HCT116 (cell line): ENCODE measurements around the gene ADARB1. TPM values are rescaled to one million over a fixed set of nuclear protein-coding genes. Genes with fewer than 3 reads are reported as not detected.

ENCODE experiments used
- ATAC-seq: fragments of 200-7000 bp; cut with Tn5 transposase; 2 replicates; pipeline ENCODE4 v1.9.1; 2020; ENCODE audit warnings: mild to moderate bottlenecking, moderate library complexity
- BruUV-seq: library from RNA; stranded (reverse); fragments of 400-500 nt; replicated peaks from 2 replicates; lab custom pipeline; 2021; lab: Mats Ljungman, UMichigan
- CTCF ChIA-PET: fragments of 300-600 bp; sonication (Branson Sonifier 250); formaldehyde crosslinking; loops from one replicate; lab custom pipeline; 2021; ENCODE audit warnings: antibody characterized with exemption; lab: Charles Lee
- POLR2A ChIA-PET: fragments of 300-600, 350-600 bp; sonication (Branson Sonifier 250); formaldehyde crosslinking; loops from one replicate; lab custom pipeline; 2021; ENCODE audit warnings: antibody characterized with exemption; lab: Charles Lee
- RAD21 ChIA-PET, 2 experiments: fragments of 300-600 bp; sonication (Branson Sonifier 250); formaldehyde crosslinking; loops; one replicate each; lab custom pipeline; 2023; ENCODE audit warnings: low total read pairs in 2 of 2; ENCODE audit not compliant: uncharacterized antibody in 2 of 2, unreplicated experiment in 2 of 2, low non-redundant PET in 1 of 2; lab: Charles Lee
- DNase-seq: peaks from one replicate; pipeline ENCODE4 v3.0.0-alpha.2; 2010; ENCODE audit warnings: low read depth, low spot score
- H2AFZ ChIP-seq: fragments of 200-600 bp; shearing (Covaris generic), sonication (generic); 2 replicates; pipeline ENCODE4 v1.6.1; 2017; ENCODE audit warnings: low read depth, mixed run types, mixed read lengths, antibody characterized with exemption, low read length; ENCODE audit not compliant: poor library complexity, severe bottlenecking
- H3K27ac ChIP-seq: 2 replicates; pipeline ENCODE4 v1.5.1; 2012; ENCODE audit warnings: low read depth, low read length
- H3K27me3 ChIP-seq: fragments of 200-600 bp; sonication (generic); 2 replicates; pipeline ENCODE4 v1.6.1; 2016; ENCODE audit warnings: mixed run types, low read length, mixed read lengths; ENCODE audit not compliant: insufficient read depth
- H3K36me3 ChIP-seq, 2 experiments: fragments of 200-500 bp in 1 of 2; fragments of 200-600 bp in 1 of 2; sonication (Bioruptor generic) in 1 of 2; sonication (generic) in 1 of 2; 2 replicates each; pipeline versions ENCODE4 v1.5.1 to v1.6.1; 2014 to 2016; ENCODE audit warnings: low read length in 2 of 2, inconsistent platforms in 1 of 2, mixed read lengths in 1 of 2, mixed run types in 1 of 2; ENCODE audit not compliant: insufficient read depth in 2 of 2, control insufficient read depth in 1 of 2
- H3K4me1 ChIP-seq, 2 experiments: fragments of 200-600 bp in 1 of 2; sonication (generic) in 1 of 2; 2 replicates each; pipeline versions ENCODE4 v1.5.1 to v1.6.1; 2012 to 2017; ENCODE audit warnings: low read length in 2 of 2, inconsistent platforms in 1 of 2, mild to moderate bottlenecking in 1 of 2, mixed read lengths in 1 of 2, mixed run types in 1 of 2, moderate library complexity in 1 of 2; ENCODE audit not compliant: insufficient read depth in 2 of 2, control insufficient read depth in 1 of 2
- H3K4me2 ChIP-seq: fragments of 200-600 bp; sonication (generic); 2 replicates; pipeline ENCODE4 v1.6.1; 2017; ENCODE audit warnings: mixed run types, low read length, mixed read lengths
- H3K4me3 ChIP-seq, 2 experiments: fragments of 200-600 bp in 1 of 2; sonication (generic) in 1 of 2; replicated peaks in 1 of 2; 2 replicates each; pipeline ENCODE4 v1.5.1; 2011 to 2016; ENCODE audit warnings: low read length in 2 of 2, control low read depth in 1 of 2, low read depth in 1 of 2, mild to moderate bottlenecking in 1 of 2, mixed read lengths in 1 of 2, mixed run types in 1 of 2
- H3K79me2 ChIP-seq: fragments of 200-600 bp; sonication (generic); 2 replicates; pipeline ENCODE4 v1.6.1; 2017; ENCODE audit warnings: mild to moderate bottlenecking, mixed run types, low read length, moderate library complexity, mixed read lengths; ENCODE audit not compliant: insufficient read depth
- H3K9ac ChIP-seq: fragments of 200-600 bp; sonication (generic); 2 replicates; pipeline ENCODE4 v1.6.1; 2016; ENCODE audit warnings: low read length, mixed read lengths
- H3K9me2 ChIP-seq: fragments of 200-600 bp; sonication (generic), shearing (Covaris generic); 2 replicates; pipeline ENCODE4 v1.6.1; 2017; ENCODE audit warnings: mixed run types, mild to moderate bottlenecking, moderate library complexity; ENCODE audit not compliant: insufficient read depth
- H3K9me3 ChIP-seq, 2 experiments: fragments of 200-500 bp in 1 of 2; fragments of 200-600 bp in 1 of 2; sonication (Bioruptor generic) in 1 of 2; sonication (generic) in 1 of 2; 2 replicates each; pipeline ENCODE4 v1.6.1; 2014 to 2017; ENCODE audit warnings: low read length in 2 of 2, mixed read lengths in 2 of 2, inconsistent platforms in 1 of 2, low read depth in 1 of 2, mild to moderate bottlenecking in 1 of 2, mixed run types in 1 of 2, moderate library complexity in 1 of 2; ENCODE audit not compliant: control insufficient read depth in 1 of 2, insufficient read depth in 1 of 2
- H4K20me1 ChIP-seq: fragments of 200-600 bp; sonication (generic), shearing (Covaris generic); 2 replicates; pipeline ENCODE4 v1.6.1; 2017; ENCODE audit warnings: mixed run types, mild to moderate bottlenecking, moderate library complexity; ENCODE audit not compliant: insufficient read depth
- ATF3 ChIP-seq: IDR thresholded peaks from 2 replicates; pipeline ENCODE4 v1.6.1; 2012
- CTCF ChIP-seq, 3 experiments: fragments of 200-600 bp in 1 of 3; sonication (generic) in 1 of 3; IDR thresholded peaks in 2 of 3; conservative IDR thresholded peaks in 1 of 3; 2 replicates each; pipeline ENCODE4 v1.5.1; 2012 to 2017; ENCODE audit warnings: low read depth in 2 of 3, low read length in 2 of 3, antibody characterized with exemption in 1 of 3, borderline replicate concordance in 1 of 3, control low read depth in 1 of 3, mild to moderate bottlenecking in 1 of 3, mixed read lengths in 1 of 3, mixed run types in 1 of 3, moderate library complexity in 1 of 3; ENCODE audit not compliant: insufficient read depth in 1 of 3
- EZH2 ChIP-seq: fragments of 200-600 bp; sonication (generic); IDR thresholded peaks from 2 replicates; pipeline ENCODE4 v1.6.1; 2017; ENCODE audit warnings: antibody characterized with exemption, mixed run types
- EZH2phosphoT487 ChIP-seq: fragments of 200-600 bp; IDR thresholded peaks from 2 replicates; pipeline ENCODE4 v1.6.1; 2018; ENCODE audit warnings: antibody characterized with exemption, borderline replicate concordance
- JUND ChIP-seq: IDR thresholded peaks from 2 replicates; pipeline ENCODE4 v1.6.1; 2012
- SRF ChIP-seq: IDR thresholded peaks from 2 replicates; pipeline ENCODE4 v1.6.1; 2012; ENCODE audit warnings: low read depth
- ZFX ChIP-seq: fragments of 450-650 bp; IDR thresholded peaks from 2 replicates; pipeline ENCODE4 v1.6.1; 2017
- ZNF274 ChIP-seq: fragments of 200-500 bp; sonication (Bioruptor generic); IDR thresholded peaks from 2 replicates; pipeline ENCODE4 v1.6.1; 2014; ENCODE audit warnings: mild to moderate bottlenecking, low read depth, low read length, inconsistent platforms
- intact Hi-C: fragments of 100-400 bp; cut with micrococcal nuclease; formaldehyde crosslinking; loops from 2 replicates; pipeline ENCODE4 v1.10.0; 2022
- total RNA-seq: library from RNA; stranded (reverse); gene quantifications from one replicate; pipeline ENCODE4 v1.2.1, GENCODE V29; 2021; ENCODE audit not compliant: unreplicated experiment
- TF ChIP-seq, protein P1 (sequence below): IDR thresholded peaks from 2 replicates; pipeline ENCODE4 v1.6.1; 2011; ENCODE audit warnings: mild to moderate bottlenecking, low read length, moderate library complexity; ENCODE audit not compliant: insufficient replicate concordance; ENCODE audit errors: extremely low read depth
- TF ChIP-seq, protein P2 (sequence below): IDR thresholded peaks from 2 replicates; pipeline ENCODE4 v1.6.1; 2012
- TF ChIP-seq, protein P3 (sequence below): IDR thresholded peaks from 2 replicates; pipeline ENCODE4 v1.6.1; 2012; ENCODE audit warnings: low read depth

Gene ADARB1
- total RNA-seq, 1 experiment from 2014 or later = 13.5 TPM

DNA sequence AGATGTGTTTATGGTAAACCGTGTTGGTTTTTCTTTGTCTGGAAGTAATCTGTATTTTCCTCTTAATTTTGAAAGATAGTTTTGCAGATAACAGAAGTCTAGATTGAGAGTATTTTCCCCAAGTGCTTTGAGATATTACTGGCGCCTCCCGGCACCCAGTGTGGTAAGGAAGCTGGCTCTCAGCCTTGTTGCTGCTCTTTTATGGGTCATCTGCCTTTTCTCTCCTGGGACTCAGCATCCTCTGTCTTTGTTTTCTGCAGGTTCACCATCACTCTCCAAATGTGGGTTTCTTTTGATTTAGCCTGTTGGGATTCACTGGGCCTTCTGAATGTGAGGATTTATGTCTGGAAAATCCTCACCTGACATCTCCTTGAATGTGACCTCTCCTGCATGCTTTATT lies 175.9 kb downstream of the ADARB1 start:
- ChIA-PET POLR2A (no interaction called here), CTCF (no interaction called here), RAD21 (no interaction called here)
- Histone ChIP-seq H3K4me3 (no peak overlapping the region), H3K27me3 (no peaks in the 10 kb centered on the region), H2AFZ (no peak overlapping the region), H3K9ac (no peak overlapping the region), H3K9me2 (no peaks in the 10 kb centered on the region), H3K79me2 (no peaks in the 10 kb centered on the region), H4K20me1 (no peaks in the 10 kb centered on the region), H3K27ac (no peak overlapping the region), H3K9me3 (no peaks in the 10 kb centered on the region), H3K4me2 (no peak overlapping the region), H3K4me1 (peaks cover 4 to 12% of the 10 kb centered on the region in 2 experiments; a peak in 2 of 4 replicates), H3K36me3 (no peaks in the 10 kb centered on the region)
- no TSS peak for BruUV-seq
- no peak for TF ChIP-seq JUND
- TF ChIP-seq ZFX = no peak
- TF ChIP-seq, protein P1, sequence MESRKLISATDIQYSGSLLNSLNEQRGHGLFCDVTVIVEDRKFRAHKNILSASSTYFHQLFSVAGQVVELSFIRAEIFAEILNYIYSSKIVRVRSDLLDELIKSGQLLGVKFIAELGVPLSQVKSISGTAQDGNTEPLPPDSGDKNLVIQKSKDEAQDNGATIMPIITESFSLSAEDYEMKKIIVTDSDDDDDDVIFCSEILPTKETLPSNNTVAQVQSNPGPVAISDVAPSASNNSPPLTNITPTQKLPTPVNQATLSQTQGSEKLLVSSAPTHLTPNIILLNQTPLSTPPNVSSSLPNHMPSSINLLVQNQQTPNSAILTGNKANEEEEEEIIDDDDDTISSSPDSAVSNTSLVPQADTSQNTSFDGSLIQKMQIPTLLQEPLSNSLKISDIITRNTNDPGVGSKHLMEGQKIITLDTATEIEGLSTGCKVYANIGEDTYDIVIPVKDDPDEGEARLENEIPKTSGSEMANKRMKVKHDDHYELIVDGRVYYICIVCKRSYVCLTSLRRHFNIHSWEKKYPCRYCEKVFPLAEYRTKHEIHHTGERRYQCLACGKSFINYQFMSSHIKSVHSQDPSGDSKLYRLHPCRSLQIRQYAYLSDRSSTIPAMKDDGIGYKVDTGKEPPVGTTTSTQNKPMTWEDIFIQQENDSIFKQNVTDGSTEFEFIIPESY = no peak
- TF ChIP-seq, protein P2, sequence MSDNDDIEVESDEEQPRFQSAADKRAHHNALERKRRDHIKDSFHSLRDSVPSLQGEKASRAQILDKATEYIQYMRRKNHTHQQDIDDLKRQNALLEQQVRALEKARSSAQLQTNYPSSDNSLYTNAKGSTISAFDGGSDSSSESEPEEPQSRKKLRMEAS = no peak
- no peak for TF ChIP-seq EZH2phosphoT487
- TF ChIP-seq CTCF (IDR thresholded peaks at IDR 0.05 in 2 of 3, conservative IDR thresholded peaks at IDR 0.05 in 1 of 3; ENCODE audit: borderline replicate concordance in 1 of 3, insufficient read depth in 1 of 3, low read depth in 2 of 3, low read length in 2 of 3) = no peak
- no peak for TF ChIP-seq EZH2
- no peak for TF ChIP-seq ZNF274
- no peak for TF ChIP-seq ATF3
- TF ChIP-seq, protein P3, sequence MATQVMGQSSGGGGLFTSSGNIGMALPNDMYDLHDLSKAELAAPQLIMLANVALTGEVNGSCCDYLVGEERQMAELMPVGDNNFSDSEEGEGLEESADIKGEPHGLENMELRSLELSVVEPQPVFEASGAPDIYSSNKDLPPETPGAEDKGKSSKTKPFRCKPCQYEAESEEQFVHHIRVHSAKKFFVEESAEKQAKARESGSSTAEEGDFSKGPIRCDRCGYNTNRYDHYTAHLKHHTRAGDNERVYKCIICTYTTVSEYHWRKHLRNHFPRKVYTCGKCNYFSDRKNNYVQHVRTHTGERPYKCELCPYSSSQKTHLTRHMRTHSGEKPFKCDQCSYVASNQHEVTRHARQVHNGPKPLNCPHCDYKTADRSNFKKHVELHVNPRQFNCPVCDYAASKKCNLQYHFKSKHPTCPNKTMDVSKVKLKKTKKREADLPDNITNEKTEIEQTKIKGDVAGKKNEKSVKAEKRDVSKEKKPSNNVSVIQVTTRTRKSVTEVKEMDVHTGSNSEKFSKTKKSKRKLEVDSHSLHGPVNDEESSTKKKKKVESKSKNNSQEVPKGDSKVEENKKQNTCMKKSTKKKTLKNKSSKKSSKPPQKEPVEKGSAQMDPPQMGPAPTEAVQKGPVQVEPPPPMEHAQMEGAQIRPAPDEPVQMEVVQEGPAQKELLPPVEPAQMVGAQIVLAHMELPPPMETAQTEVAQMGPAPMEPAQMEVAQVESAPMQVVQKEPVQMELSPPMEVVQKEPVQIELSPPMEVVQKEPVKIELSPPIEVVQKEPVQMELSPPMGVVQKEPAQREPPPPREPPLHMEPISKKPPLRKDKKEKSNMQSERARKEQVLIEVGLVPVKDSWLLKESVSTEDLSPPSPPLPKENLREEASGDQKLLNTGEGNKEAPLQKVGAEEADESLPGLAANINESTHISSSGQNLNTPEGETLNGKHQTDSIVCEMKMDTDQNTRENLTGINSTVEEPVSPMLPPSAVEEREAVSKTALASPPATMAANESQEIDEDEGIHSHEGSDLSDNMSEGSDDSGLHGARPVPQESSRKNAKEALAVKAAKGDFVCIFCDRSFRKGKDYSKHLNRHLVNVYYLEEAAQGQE = no peak
- no peak for TF ChIP-seq SRF
- no peak for ATAC-seq
- DNase-seq = no peak
- intact Hi-C loops = no loop called here
